ENCODE data around the gene PLXNA4. TPM values are rescaled to one million over a fixed set of nuclear protein-coding genes. Genes with fewer than 3 reads are reported as not detected.

Gene PLXNA4
- total RNA-seq, 2 donors from 2014 or later = 24.0 to 42.7 TPM

DNA sequence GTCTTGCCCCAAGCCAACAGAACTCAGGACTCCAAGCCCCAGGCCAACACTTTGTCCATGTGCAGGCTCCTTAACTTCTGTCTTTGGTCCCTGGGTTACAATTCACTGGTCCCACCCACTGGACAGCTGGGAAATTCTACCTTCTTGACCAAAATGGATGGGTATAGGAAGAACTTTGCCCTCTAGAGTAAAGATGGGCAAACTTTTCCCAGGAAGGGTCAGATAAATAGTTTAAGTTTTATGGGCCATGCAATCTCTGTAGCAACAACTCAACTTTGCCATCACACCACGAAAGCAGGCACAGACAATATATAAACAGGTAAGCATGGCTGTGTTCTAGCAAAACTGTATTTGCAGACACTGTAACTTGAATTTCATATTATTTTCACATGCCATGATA lies 147.1 kb downstream of the PLXNA4 start:
- no peaks in the 10 kb centered on the region for H3K27me3 Mint-ChIP-seq (ENCODE audit: insufficient read depth)
- peaks cover 16% of the 10 kb centered on the region for H3K4me1 ChIP-seq (ENCODE audit: control insufficient read depth, insufficient read depth, low read length)
- TF ChIP-seq CTCF (conservative IDR thresholded peaks at IDR 0.05) = no peak
- peaks cover 2% of the 10 kb centered on the region for H3K36me3 Mint-ChIP-seq (ENCODE audit: low read depth)
- no peak overlapping the region for H3K27ac Mint-ChIP-seq
- H3K4me3 Mint-ChIP-seq = no peak overlapping the region
- H3K36me3 ChIP-seq (ENCODE audit: control insufficient read depth, insufficient read depth, low read length) = no peaks in the 10 kb centered on the region
- H3K27ac ChIP-seq (ENCODE audit: low read depth, low read length) = no peak overlapping the region
- WGBS, 2 experiments (ENCODE audit: insufficient coverage in 1 of 2, insufficient read length in 1 of 2) = 100% methylated on average over 1 of the region's 1 CpG; no CpG with 5 or more reads in 1 of the 2 experiments
- no peaks in the 10 kb centered on the region for H3K27me3 ChIP-seq (ENCODE audit: control insufficient read depth, insufficient read depth, low read length, poor library complexity, severe bottlenecking)
- H3K4me1 Mint-ChIP-seq = peaks cover 23% of the 10 kb centered on the region
- no peaks in the 10 kb centered on the region for H3K9me3 ChIP-seq (ENCODE audit: control insufficient read depth, low read length)
- no peak overlapping the region for H3K4me3 ChIP-seq (ENCODE audit: low read length)
- DNase-seq = no peak
- no peaks in the 10 kb centered on the region for H3K9me3 Mint-ChIP-seq
- H3K9ac ChIP-seq (ENCODE audit: extremely low read depth, low read length, poor library complexity, severe bottlenecking) = no peak overlapping the region

- H3K36me3 ChIP-seq (ENCODE audit: control insufficient read depth, insufficient read depth, low read length) = no peaks in the 10 kb centered on the region
- no peaks in the 10 kb centered on the region for H3K9me3 ChIP-seq (ENCODE audit: control insufficient read depth, low read length)
- no peaks in the 10 kb centered on the region for H3K27me3 ChIP-seq (ENCODE audit: control insufficient read depth, insufficient read depth, low read length, poor library complexity, severe bottlenecking)
- 89 to 95% methylated on average over 6 to 12 of the region's 12 CpGs for WGBS, 2 experiments (ENCODE audit: insufficient coverage in 1 of 2, insufficient read length in 1 of 2)
- H3K27ac ChIP-seq (ENCODE audit: low read depth, low read length) = no peak overlapping the region
- no peak overlapping the region for H3K9ac ChIP-seq (ENCODE audit: extremely low read depth, low read length, poor library complexity, severe bottlenecking)
- H3K4me3 ChIP-seq (ENCODE audit: low read length) = no peak overlapping the region
- Mint-ChIP-seq H3K27ac (no peak overlapping the region), H3K27me3 (ENCODE audit: insufficient read depth) (no peaks in the 10 kb centered on the region), H3K4me3 (no peak overlapping the region), H3K9me3 (no peaks in the 10 kb centered on the region), H3K4me1 (peaks cover 25% of the 10 kb centered on the region), H3K36me3 (ENCODE audit: low read depth) (peaks cover 2% of the 10 kb centered on the region)
- TF ChIP-seq CTCF (conservative IDR thresholded peaks at IDR 0.05) = no peak
- peaks cover 16% of the 10 kb centered on the region for H3K4me1 ChIP-seq (ENCODE audit: control insufficient read depth, insufficient read depth, low read length)
- no peak for DNase-seq
These were observed 147.9 kb downstream of the PLXNA4 start for GRCh38 chr7:132428247-132428919.

DNA sequence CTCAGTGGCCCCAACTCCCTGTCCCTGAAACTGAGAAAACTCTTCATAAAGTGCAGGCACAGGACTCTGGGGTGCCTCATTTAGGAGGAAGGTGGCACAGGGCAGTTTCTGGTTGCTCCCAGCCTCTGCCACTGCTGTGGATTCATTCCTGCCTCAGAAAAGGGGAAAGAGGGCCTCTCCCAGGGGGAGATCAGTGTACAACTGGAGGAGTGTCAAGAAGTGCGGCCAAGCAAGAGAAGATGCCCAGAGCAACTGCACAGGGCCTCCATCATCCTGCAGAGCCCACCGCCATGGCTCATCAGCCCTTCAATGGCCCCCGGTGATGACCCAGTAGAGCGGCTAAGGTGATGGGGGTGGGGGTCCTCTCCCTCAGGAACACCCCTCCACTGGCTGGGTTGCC lies 150.3 kb downstream of the PLXNA4 start:
- no peaks in the 10 kb centered on the region for H3K27me3 Mint-ChIP-seq (ENCODE audit: insufficient read depth)
- Histone ChIP-seq H3K27me3 (ENCODE audit: control insufficient read depth, insufficient read depth, low read length, poor library complexity, severe bottlenecking) (no peaks in the 10 kb centered on the region), H3K27ac (ENCODE audit: low read depth, low read length) (no peak overlapping the region), H3K9me3 (ENCODE audit: control insufficient read depth, low read length) (no peaks in the 10 kb centered on the region), H3K9ac (ENCODE audit: extremely low read depth, low read length, poor library complexity, severe bottlenecking) (no peak overlapping the region), H3K4me3 (ENCODE audit: low read length) (no peak overlapping the region), H3K36me3 (ENCODE audit: control insufficient read depth, insufficient read depth, low read length) (no peaks in the 10 kb centered on the region), H3K4me1 (ENCODE audit: control insufficient read depth, insufficient read depth, low read length) (peaks cover 16% of the 10 kb centered on the region)
- 93% methylated on average over 4 of the region's 4 CpGs; no CpG with 5 or more reads in 1 of the 2 experiments for WGBS, 2 experiments (ENCODE audit: insufficient coverage in 1 of 2, insufficient read length in 1 of 2)
- peak overlapping the region; percentile 35 for H3K27ac Mint-ChIP-seq
- TF ChIP-seq CTCF (conservative IDR thresholded peaks at IDR 0.05) = peak; percentile 7
- peaks cover 4% of the 10 kb centered on the region for H3K9me3 Mint-ChIP-seq
- no peak for DNase-seq
- no peak overlapping the region for H3K4me3 Mint-ChIP-seq
- peaks cover 25% of the 10 kb centered on the region for H3K4me1 Mint-ChIP-seq
- H3K36me3 Mint-ChIP-seq (ENCODE audit: low read depth) = peaks cover 1% of the 10 kb centered on the region

Measured in endodermal cell (in vitro differentiated cells).